Osteoblast (primary cell): ENCODE measurements around the gene PM20D1. TPM values are rescaled to one million over a fixed set of nuclear protein-coding genes. Genes with fewer than 3 reads are reported as not detected.

Experiments
- DNase-seq: peaks from one replicate; pipeline ENCODE4 v3.0.0; 2011; ENCODE audit warnings: low spot score, mixed read lengths; ENCODE audit not compliant: insufficient read length; ENCODE audit errors: missing footprints
- H2AFZ ChIP-seq: 2 replicates; pipeline ENCODE4 v1.6.0; 2011; ENCODE audit warnings: mild to moderate bottlenecking, low read length
- H3K27ac ChIP-seq: 2 replicates; pipeline ENCODE4 v1.5.1; 2011; ENCODE audit warnings: mild to moderate bottlenecking, low read depth, low read length, moderate library complexity
- H3K27me3 ChIP-seq: 2 replicates; pipeline ENCODE4 v1.6.0; 2012; ENCODE audit warnings: mild to moderate bottlenecking, control low read depth, inconsistent platforms, low read length, moderate library complexity; ENCODE audit not compliant: insufficient read depth
- H3K36me3 ChIP-seq: 2 replicates; pipeline ENCODE4 v1.5.1; 2011; ENCODE audit warnings: mild to moderate bottlenecking, low read length, control low read depth, moderate library complexity; ENCODE audit not compliant: insufficient read depth
- H3K4me1 ChIP-seq: 2 replicates; pipeline ENCODE4 v1.5.1; 2011; ENCODE audit warnings: mild to moderate bottlenecking, low read length, control low read depth, moderate library complexity; ENCODE audit not compliant: insufficient read depth
- H3K4me2 ChIP-seq: 2 replicates; pipeline ENCODE4 v1.6.0; 2011; ENCODE audit warnings: mild to moderate bottlenecking, low read length; ENCODE audit not compliant: insufficient read depth
- H3K4me3 ChIP-seq: fragments of 200-600 bp; sonication (generic); 3 replicates; pipeline ENCODE4 v1.5.1; 2012; ENCODE audit warnings: mild to moderate bottlenecking, low read length, inconsistent platforms; ENCODE audit not compliant: insufficient read depth
- H3K79me2 ChIP-seq: 2 replicates; pipeline ENCODE4 v1.6.0; 2012; ENCODE audit warnings: mild to moderate bottlenecking, low read length, control low read depth, inconsistent platforms; ENCODE audit not compliant: insufficient read depth
- H3K9me3 ChIP-seq: 2 replicates; pipeline ENCODE4 v1.5.1; 2011; ENCODE audit warnings: low read depth, low read length, control low read depth
- H4K20me1 ChIP-seq: 2 replicates; pipeline ENCODE4 v1.6.0; 2012; ENCODE audit warnings: mild to moderate bottlenecking, low read length, control low read depth; ENCODE audit not compliant: insufficient read depth
- total RNA-seq: library from RNA; depleted of rRNA; stranded (reverse); fragments of >200 nt; gene quantifications from 2 replicates; pipeline ENCODE4 v1.2.3, GENCODE V29; 2012
- TF ChIP-seq, protein P1 (sequence below): IDR thresholded peaks from 2 replicates; pipeline ENCODE4 v1.5.1; 2011; ENCODE audit warnings: mild to moderate bottlenecking, low read depth, low read length, moderate library complexity; ENCODE audit errors: extremely low read depth

Gene PM20D1
- total RNA-seq, 1 donor, result not detected

GRCh38 chr1:205851993-205852392 is 2.1 kb upstream of the PM20D1 start:
- H3K4me1 ChIP-seq, result no peaks in the 10 kb centered on the region
- TF ChIP-seq, protein P1, sequence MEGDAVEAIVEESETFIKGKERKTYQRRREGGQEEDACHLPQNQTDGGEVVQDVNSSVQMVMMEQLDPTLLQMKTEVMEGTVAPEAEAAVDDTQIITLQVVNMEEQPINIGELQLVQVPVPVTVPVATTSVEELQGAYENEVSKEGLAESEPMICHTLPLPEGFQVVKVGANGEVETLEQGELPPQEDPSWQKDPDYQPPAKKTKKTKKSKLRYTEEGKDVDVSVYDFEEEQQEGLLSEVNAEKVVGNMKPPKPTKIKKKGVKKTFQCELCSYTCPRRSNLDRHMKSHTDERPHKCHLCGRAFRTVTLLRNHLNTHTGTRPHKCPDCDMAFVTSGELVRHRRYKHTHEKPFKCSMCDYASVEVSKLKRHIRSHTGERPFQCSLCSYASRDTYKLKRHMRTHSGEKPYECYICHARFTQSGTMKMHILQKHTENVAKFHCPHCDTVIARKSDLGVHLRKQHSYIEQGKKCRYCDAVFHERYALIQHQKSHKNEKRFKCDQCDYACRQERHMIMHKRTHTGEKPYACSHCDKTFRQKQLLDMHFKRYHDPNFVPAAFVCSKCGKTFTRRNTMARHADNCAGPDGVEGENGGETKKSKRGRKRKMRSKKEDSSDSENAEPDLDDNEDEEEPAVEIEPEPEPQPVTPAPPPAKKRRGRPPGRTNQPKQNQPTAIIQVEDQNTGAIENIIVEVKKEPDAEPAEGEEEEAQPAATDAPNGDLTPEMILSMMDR, result no peak
- H3K9me3 ChIP-seq, result no peaks in the 10 kb centered on the region
- no peak overlapping the region for H3K4me3 ChIP-seq
- no peaks in the 10 kb centered on the region for H3K79me2 ChIP-seq
- H3K36me3 ChIP-seq, result no peaks in the 10 kb centered on the region
- no peaks in the 10 kb centered on the region for H4K20me1 ChIP-seq
- H3K27ac ChIP-seq, result no peak overlapping the region
- no peaks in the 10 kb centered on the region for H3K27me3 ChIP-seq
- no peak for DNase-seq
- H2AFZ ChIP-seq, result no peak overlapping the region
- H3K4me2 ChIP-seq, result no peak overlapping the region

DNA sequence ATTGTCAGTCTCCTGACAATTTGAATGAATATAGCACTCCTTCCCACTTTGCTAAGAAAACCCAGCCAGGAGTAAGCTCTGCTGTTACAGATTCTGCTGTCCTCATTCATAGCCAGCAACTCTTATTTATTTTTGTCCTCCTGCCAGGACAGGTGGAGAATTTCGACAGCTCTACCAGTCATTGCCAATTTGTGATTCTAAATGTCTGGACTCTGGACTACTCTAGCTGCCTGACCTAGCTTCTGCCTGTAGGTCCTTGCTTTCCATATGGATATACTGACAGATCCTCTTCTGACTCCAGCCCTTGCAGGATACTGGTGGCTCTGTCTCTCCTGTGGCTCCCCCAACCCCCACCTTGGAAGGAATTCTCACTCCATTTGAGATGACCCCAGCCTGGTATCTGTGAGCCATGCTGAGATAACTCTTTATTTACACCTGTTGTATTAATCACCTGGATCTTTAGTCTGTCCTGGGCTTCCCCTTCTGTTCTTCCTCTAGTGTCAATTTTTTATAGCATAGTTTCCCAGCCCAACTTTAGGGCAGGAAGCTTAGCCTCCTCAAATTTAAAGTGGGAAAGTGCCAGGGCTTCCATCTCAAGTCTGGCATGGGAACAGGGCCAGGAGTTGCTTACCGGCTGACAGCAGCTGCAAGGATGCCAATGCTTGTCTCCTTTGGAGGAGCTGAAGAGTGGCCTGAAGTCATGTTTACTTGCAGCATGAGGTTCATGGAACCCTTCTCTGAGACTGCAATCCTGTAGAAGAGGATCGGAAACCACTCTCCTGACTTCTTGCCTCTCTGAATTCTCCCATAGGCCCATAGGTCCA is 6.7 kb downstream of the PM20D1 start:
- H3K27ac ChIP-seq, result no peak overlapping the region
- TF ChIP-seq, protein P1, result no peak
- H3K27me3 ChIP-seq, result no peaks in the 10 kb centered on the region
- H3K79me2 ChIP-seq, result no peaks in the 10 kb centered on the region
- H3K4me1 ChIP-seq, result no peaks in the 10 kb centered on the region
- H3K9me3 ChIP-seq, result no peaks in the 10 kb centered on the region
- peak; percentile 58 for DNase-seq
- H3K4me2 ChIP-seq, result no peak overlapping the region
- no peaks in the 10 kb centered on the region for H3K36me3 ChIP-seq
- H2AFZ ChIP-seq, result no peak overlapping the region
- H3K4me3 ChIP-seq, result no peak overlapping the region
- H4K20me1 ChIP-seq, result peaks cover 5% of the 10 kb centered on the region

DNA sequence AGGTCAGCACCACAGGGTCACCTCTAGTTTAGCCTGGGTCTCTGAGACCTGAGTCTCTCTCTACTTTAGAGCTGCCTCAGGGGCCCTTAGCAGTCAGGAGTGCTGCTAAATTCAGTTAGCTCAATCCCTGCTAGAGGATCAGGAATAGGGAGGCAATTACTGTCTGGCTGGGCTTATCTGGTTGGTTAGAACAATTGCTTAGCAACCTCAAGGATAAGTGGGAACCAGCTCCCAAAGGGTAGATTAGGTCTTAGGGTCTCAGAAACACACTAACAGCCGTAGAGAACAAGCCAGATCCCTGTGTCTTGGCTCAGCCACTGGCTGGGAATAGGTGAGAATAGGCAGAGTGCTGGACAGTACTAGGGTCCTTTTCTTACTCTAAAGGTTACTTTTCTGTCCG is 7.7 kb downstream of the PM20D1 start:
- Histone ChIP-seq H3K4me2 (no peak overlapping the region), H3K4me1 (no peaks in the 10 kb centered on the region), H3K27me3 (no peaks in the 10 kb centered on the region), H3K9me3 (no peaks in the 10 kb centered on the region), H3K36me3 (no peaks in the 10 kb centered on the region), H3K79me2 (no peaks in the 10 kb centered on the region), H4K20me1 (peaks cover 5% of the 10 kb centered on the region), H3K27ac (no peak overlapping the region), H2AFZ (no peak overlapping the region), H3K4me3 (no peak overlapping the region)
- DNase-seq, result no peak
- TF ChIP-seq, protein P1, result no peak

DNA sequence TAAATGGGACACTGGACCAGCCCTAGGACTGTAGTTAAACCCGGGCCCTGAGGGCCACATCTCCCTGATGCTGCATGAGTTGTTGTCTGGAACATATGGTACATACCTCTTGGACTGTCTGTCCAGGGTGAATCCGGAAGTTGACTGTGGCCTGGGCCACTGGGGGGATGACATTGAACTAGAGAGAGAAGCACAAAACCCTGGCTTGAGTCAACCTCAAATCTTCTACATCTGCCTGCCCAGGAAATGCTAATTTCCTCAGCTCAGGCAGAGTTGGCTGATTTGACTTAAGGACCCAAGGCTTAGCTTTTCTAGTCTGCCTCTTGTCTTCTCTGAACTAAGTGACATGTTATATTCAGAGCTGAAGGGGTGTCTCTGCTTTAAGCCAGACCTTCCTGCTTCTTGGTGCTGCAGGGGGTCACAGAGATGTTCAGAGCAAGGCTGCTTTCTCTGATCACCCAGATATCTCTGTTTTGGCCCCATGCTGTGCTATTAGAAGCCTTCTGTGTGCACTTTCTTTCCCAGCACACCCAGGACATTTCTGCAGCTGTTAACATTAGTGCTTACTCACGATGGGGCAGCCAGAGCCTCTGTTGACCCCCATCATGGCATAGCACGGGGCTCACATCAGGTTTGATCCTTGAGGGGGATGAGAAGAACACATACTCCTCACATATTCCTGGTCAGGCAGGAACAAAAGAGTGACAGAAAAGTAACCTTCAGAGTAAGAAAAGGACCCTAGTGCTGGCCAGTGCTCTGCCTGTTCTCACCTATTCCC is 9.6 kb downstream of the PM20D1 start:
- Histone ChIP-seq H3K9me3 (no peaks in the 10 kb centered on the region), H4K20me1 (peaks cover 5% of the 10 kb centered on the region), H3K4me1 (no peaks in the 10 kb centered on the region), H3K4me3 (no peak overlapping the region), H3K36me3 (no peaks in the 10 kb centered on the region), H2AFZ (no peak overlapping the region), H3K27ac (no peak overlapping the region), H3K79me2 (no peaks in the 10 kb centered on the region), H3K4me2 (no peak overlapping the region), H3K27me3 (no peaks in the 10 kb centered on the region)
- TF ChIP-seq, protein P1, result no peak
- DNase-seq, result no peak
